Endothelial cell of umbilical vein (primary cell): ENCODE measurements around the gene TSC22D1. TPM values are rescaled to one million over a fixed set of nuclear protein-coding genes. Genes with fewer than 3 reads are reported as not detected.

Experiments
- BruUV-seq: library from RNA; stranded (reverse); fragments of 400-500 nt; replicated peaks from 2 replicates; lab custom pipeline; 2021; lab: Mats Ljungman, UMichigan
- CTCF ChIA-PET: fragments of 300-600, 350-600 bp; sonication (Branson Sonifier 250); formaldehyde crosslinking; loops from one replicate; lab custom pipeline; 2021; ENCODE audit warnings: antibody characterized with exemption, inconsistent platforms; lab: Charles Lee
- POLR2A ChIA-PET: fragments of 300-600, 350-600 bp; sonication (Branson Sonifier 250); formaldehyde crosslinking; loops from one replicate; lab custom pipeline; 2021; ENCODE audit warnings: antibody characterized with exemption, inconsistent platforms; lab: Charles Lee
- DNase-seq: peaks from one replicate; pipeline ENCODE4 v3.0.0-alpha.2; 2011; ENCODE audit warnings: low read depth, low spot score
- FAIRE-seq: peaks from 2 replicates; lab custom pipeline; 2011; peaks lifted over from hg19 to GRCh38; lab: Jason Lieb, UNC
- H2AFZ ChIP-seq: 2 replicates; pipeline ENCODE4 v1.6.0; 2012; ENCODE audit warnings: low read depth, low read length, control low read depth, inconsistent platforms
- H3K27ac ChIP-seq: 2 replicates; pipeline ENCODE4 v1.5.1; 2011; ENCODE audit warnings: low read depth, mild to moderate bottlenecking, control low read depth, low read length, moderate library complexity; ENCODE audit not compliant: insufficient read depth
- H3K27me3 ChIP-seq, 2 experiments: 2 replicates each; pipeline versions ENCODE4 v1.6.0 to v1.6.1; 2011; ENCODE audit warnings: low read length in 2 of 2, mixed read lengths in 1 of 2; ENCODE audit not compliant: control insufficient read depth in 2 of 2, insufficient read depth in 2 of 2
- H3K36me3 ChIP-seq, 2 experiments: 2 replicates in 1 of 2; 3 replicates in 1 of 2; pipeline ENCODE4 v1.5.1; 2011; ENCODE audit warnings: low read length in 2 of 2, mild to moderate bottlenecking in 1 of 2, moderate library complexity in 1 of 2; ENCODE audit not compliant: control insufficient read depth in 2 of 2, insufficient read depth in 2 of 2; ENCODE audit errors: extremely low read depth in 1 of 2
- H3K4me1 ChIP-seq: 3 replicates; pipeline ENCODE4 v1.5.1; 2011; ENCODE audit warnings: mild to moderate bottlenecking, low read length; ENCODE audit not compliant: control insufficient read depth, insufficient read depth; ENCODE audit errors: extremely low read depth
- H3K4me2 ChIP-seq: 2 replicates; pipeline ENCODE4 v1.6.1; 2011; ENCODE audit warnings: low read length, control low read depth, mixed read lengths; ENCODE audit not compliant: insufficient read depth
- H3K4me3 ChIP-seq, 3 experiments: fragments of 200-600 bp in 1 of 3; sonication (generic), shearing (Covaris generic) in 1 of 3; replicated peaks in 1 of 3; 2 replicates each; pipeline ENCODE4 v1.5.1; 2011 to 2016; ENCODE audit warnings: control low read depth in 3 of 3, low read length in 3 of 3, mild to moderate bottlenecking in 2 of 3, inconsistent platforms in 1 of 3, low read depth in 1 of 3, moderate library complexity in 1 of 3; ENCODE audit not compliant: insufficient read depth in 1 of 3
- H3K79me2 ChIP-seq: 2 replicates; pipeline ENCODE4 v1.6.0; 2012; ENCODE audit warnings: low read length, inconsistent platforms; ENCODE audit not compliant: control insufficient read depth, insufficient read depth
- H3K9ac ChIP-seq: replicated peaks from 2 replicates; pipeline ENCODE3; 2011; ENCODE audit warnings: low read length, control low read depth; ENCODE audit not compliant: insufficient read depth; ENCODE audit errors: extremely low read depth
- H3K9me1 ChIP-seq: replicated peaks from 3 replicates; pipeline ENCODE4 v1.6.0; 2011; ENCODE audit warnings: mild to moderate bottlenecking, low read length; ENCODE audit not compliant: control insufficient read depth, insufficient read depth; ENCODE audit errors: extremely low read depth
- H3K9me3 ChIP-seq: replicated peaks from 2 replicates; pipeline ENCODE4 v1.5.1; 2012; ENCODE audit warnings: low read length, inconsistent platforms; ENCODE audit not compliant: control insufficient read depth, insufficient read depth
- H4K20me1 ChIP-seq: replicated peaks from 2 replicates; pipeline ENCODE3; 2011; ENCODE audit warnings: mild to moderate bottlenecking, low read length; ENCODE audit not compliant: control insufficient read depth, insufficient read depth; ENCODE audit errors: extremely low read depth
- CTCF ChIP-seq, 2 donors: IDR thresholded peaks; 1 replicate in 1 of 2; 2 replicates in 1 of 2; pipeline ENCODE4 v1.5.1; 2011; ENCODE audit warnings: low read length in 2 of 2, mild to moderate bottlenecking in 2 of 2, moderate library complexity in 2 of 2, control low read depth in 1 of 2, inconsistent platforms in 1 of 2, low read depth in 1 of 2; ENCODE audit not compliant: insufficient read depth in 1 of 2; ENCODE audit errors: extremely low read depth in 1 of 2
- EZH2 ChIP-seq: IDR thresholded peaks from 2 replicates; pipeline ENCODE4 v1.6.1; 2012; ENCODE audit warnings: borderline replicate concordance, low read depth, mild to moderate bottlenecking, moderate library complexity, low read length, inconsistent platforms; ENCODE audit not compliant: severe bottlenecking
- FOS ChIP-seq: IDR thresholded peaks from 2 replicates; pipeline ENCODE4 v1.6.1; 2011; ENCODE audit warnings: mild to moderate bottlenecking, low read length, moderate library complexity, borderline replicate concordance; ENCODE audit not compliant: insufficient read depth
- GATA2 ChIP-seq: IDR thresholded peaks from 2 replicates; pipeline ENCODE4 v1.7.0; 2011; ENCODE audit warnings: low read depth, mild to moderate bottlenecking, moderate library complexity, mixed read lengths, low read length; ENCODE audit not compliant: insufficient read length, insufficient read depth
- JUN ChIP-seq: IDR thresholded peaks from 2 replicates; pipeline ENCODE4 v1.6.1; 2011; ENCODE audit warnings: borderline replicate concordance, low read depth; ENCODE audit not compliant: insufficient read length, insufficient read depth
- MAX ChIP-seq: IDR thresholded peaks from 2 replicates; pipeline ENCODE4 v1.6.1; 2011; ENCODE audit not compliant: insufficient read depth, insufficient read length
- MYC ChIP-seq: IDR thresholded peaks from one replicate; pipeline ENCODE4 v1.6.1; 2011; ENCODE audit warnings: mild to moderate bottlenecking, low read depth, low read length
- POLR2A ChIP-seq: IDR thresholded peaks from 2 replicates; pipeline ENCODE4 v1.6.1; 2012; ENCODE audit warnings: low read depth, mild to moderate bottlenecking, control low read depth, low read length
- POLR2AphosphoS5 ChIP-seq: IDR thresholded peaks from 2 replicates; pipeline ENCODE4 v1.6.1; 2012; ENCODE audit warnings: low read depth, mild to moderate bottlenecking, control low read depth, low read length, moderate library complexity; ENCODE audit not compliant: insufficient read depth
- dilution Hi-C: fragments of 300-500 bp; cut with MboI; formaldehyde crosslinking; loops from one replicate; pipeline ENCODE4 v1.15.0; 2019; ENCODE audit warnings: low sequenced_read_pairs; ENCODE audit not compliant: extremely low pct_ligation_motif_present
- intact Hi-C: fragments of 100-400 bp; cut with micrococcal nuclease; formaldehyde crosslinking; loops from one replicate; pipeline ENCODE4 v1.10.0; 2022
- polyA plus RNA-seq, 4 experiments: library from polyadenylated mRNA; depleted of rRNA in 3 of 4; stranded (reverse) in 3 of 4; unstranded in 1 of 4; fragments of >200 nt; gene quantifications; 2 replicates each; pipeline versions ENCODE4 v1.2.1 to v1.2.3, GENCODE V29; 2011 to 2012; ENCODE audit warnings: missing spikeins in 1 of 4
- total RNA-seq: library from RNA; stranded (reverse); gene quantifications from 2 replicates; pipeline ENCODE4 v1.2.3, GENCODE V29; 2021

TSC22D1 gene
- total and polyA plus RNA-seq, 2 donors (not counting 3 experiments of a cell fraction or from before 2014, with no cell fraction given) = 47.7 to 51.8 TPM

GRCh38 chr13:44451651-44452050, 124.5 kb downstream of the TSC22D1 start:
- Histone ChIP-seq H3K4me1 (no peaks in the 10 kb centered on the region), H3K27ac (no peak overlapping the region), H2AFZ (no peak overlapping the region), H3K9ac (no peak overlapping the region), H3K79me2 (no peaks in the 10 kb centered on the region), H3K4me2 (no peak overlapping the region), H3K9me1 (no peaks in the 10 kb centered on the region), H3K27me3 (no peaks in the 10 kb centered on the region), H4K20me1 (no peaks in the 10 kb centered on the region), H3K9me3 (no peaks in the 10 kb centered on the region), H3K36me3 (no peaks in the 10 kb centered on the region), H3K4me3 (no peak overlapping the region)
- intact Hi-C loops (no loop called here), dilution Hi-C loops (loop anchor here (25.0 kb wide), 1 partner anchor 539 kb away; no protein-coding TSS in a partner anchor)
- TF ChIP-seq POLR2AphosphoS5 (no peak), CTCF (IDR thresholded peaks at IDR 0.05; ENCODE audit: extremely low read depth in 1 of 2, insufficient read depth in 1 of 2, low read depth in 1 of 2, low read length in 2 of 2) (no peak), POLR2A (no peak), MYC (no peak), FOS (no peak), MAX (no peak), GATA2 (no peak), JUN (no peak), EZH2 (no peak)
- no TSS peak for BruUV-seq
- ChIA-PET CTCF (no interaction called here), POLR2A (no interaction called here)
- FAIRE-seq (no peak), DNase-seq (no peak)
